ENCODE data around the gene LRP11.

LRP11 gene

DNA sequence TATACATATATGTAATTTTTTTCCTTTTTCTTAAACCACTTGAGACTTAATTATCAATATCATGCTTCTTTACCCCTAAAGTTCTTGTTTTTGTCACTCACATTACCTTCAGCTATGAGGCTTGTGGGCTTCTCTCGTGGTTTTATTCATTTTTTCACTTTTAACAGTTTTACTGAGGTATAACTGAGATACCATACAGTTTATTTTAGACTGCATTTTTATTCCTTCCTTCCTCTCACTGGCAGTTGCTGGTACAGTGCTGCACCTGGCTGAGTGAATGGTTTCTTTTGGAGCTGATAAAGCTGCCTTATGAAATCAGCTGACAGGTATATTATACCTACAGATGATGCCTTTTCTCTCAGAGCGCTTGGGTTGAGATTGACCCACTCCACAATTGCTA is 54.4 kb downstream of the LRP11 start:
- TF ChIP-seq CTCF (IDR thresholded peaks at IDR 0.05; ENCODE audit: low read depth, low read length) = no peak
- DNase-seq (ENCODE audit: extremely low read depth, low read depth) = no peak

DNA sequence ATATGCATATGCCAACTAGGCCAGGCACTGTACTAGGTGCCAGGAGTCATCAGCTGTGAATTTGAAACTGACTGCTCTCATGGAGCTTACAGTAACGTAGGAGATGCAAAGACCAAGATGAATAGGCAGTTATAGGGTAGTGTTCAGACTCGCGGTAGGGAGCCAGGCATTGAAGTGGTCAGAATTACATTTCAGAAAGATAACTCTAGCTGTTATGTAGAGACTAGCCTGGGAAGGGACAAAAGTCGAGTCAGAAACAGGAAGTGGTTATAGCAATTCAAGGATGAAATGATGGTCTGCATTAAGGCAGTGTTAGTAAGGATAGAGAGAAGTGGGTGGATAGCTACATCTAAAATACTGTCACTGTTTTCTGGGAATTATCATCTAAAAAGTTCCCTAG is 58.0 kb downstream of the LRP11 start:
- TF ChIP-seq CTCF (IDR thresholded peaks at IDR 0.05; ENCODE audit: low read depth, low read length) = no peak
- DNase-seq (ENCODE audit: extremely low read depth, low read depth) = no peak

DNA sequence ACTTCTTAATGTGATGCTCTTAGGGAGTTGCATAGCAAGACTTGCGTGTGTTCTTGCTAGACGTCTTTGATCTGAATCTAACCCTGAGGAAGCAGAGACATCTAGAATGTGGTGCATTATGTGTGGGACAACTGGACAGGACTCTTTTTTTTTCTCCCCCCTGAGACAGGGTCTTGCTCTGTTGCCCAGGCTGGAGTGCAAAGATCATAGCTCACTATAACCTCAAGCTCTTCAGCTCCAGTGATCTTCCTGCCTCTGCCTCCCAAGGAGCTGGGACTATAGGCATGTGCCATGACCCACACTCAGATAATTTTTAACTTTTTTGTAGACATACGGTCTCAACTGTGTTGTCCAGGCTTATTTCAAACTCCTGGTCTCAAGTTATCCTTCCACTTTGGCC is 80.6 kb downstream of the LRP11 start:
- TF ChIP-seq CTCF (IDR thresholded peaks at IDR 0.05; ENCODE audit: low read depth, low read length) = no peak
- no peak for DNase-seq (ENCODE audit: extremely low read depth, low read depth)

GRCh38 chr6:149782337-149782736 is 81.8 kb downstream of the LRP11 start:
- TF ChIP-seq CTCF (IDR thresholded peaks at IDR 0.05; ENCODE audit: low read depth, low read length) = no peak
- no peak for DNase-seq (ENCODE audit: extremely low read depth, low read depth)

- TF ChIP-seq CTCF (IDR thresholded peaks at IDR 0.05; ENCODE audit: low read depth, low read length) = no peak
- DNase-seq (ENCODE audit: extremely low read depth, low read depth) = no peak
Observed at GRCh38 chr6:149781715-149782114, 82.4 kb downstream of the LRP11 start.

DNA sequence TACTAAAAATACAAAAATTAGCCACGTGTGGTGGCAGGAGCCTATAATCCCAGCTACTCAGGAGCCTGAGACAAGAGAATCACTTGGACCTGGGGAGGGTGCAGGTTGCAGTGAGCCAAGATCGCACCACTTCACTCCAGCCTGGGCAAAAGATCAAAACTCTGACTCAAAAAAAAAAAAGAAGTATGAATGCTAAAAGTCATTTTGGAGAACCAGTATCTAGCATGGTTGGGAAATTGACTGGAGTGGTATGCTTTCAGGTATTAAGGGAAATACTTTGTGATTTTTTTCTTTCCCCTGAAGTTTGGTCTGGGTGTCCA is 84.6 kb downstream of the LRP11 start:
- DNase-seq (ENCODE audit: extremely low read depth, low read depth) = no peak

GRCh38 chr6:149777624-149778023 is 86.5 kb downstream of the LRP11 start:
- no peak for DNase-seq (ENCODE audit: extremely low read depth, low read depth)
- TF ChIP-seq CTCF (IDR thresholded peaks at IDR 0.05; ENCODE audit: low read depth, low read length) = no peak

More for the DNA sequence above, 84.6 kb downstream of the LRP11 start:
- TF ChIP-seq CTCF (IDR thresholded peaks at IDR 0.05; ENCODE audit: low read depth, low read length) = no peak

Measured in AG09319 (cell line).